Thyroid gland (tissue), 4 donors: Measurements from ENCODE around the gene GRWD1. TPM values are rescaled to one million over a fixed set of nuclear protein-coding genes. Genes with fewer than 3 reads are reported as not detected.

Experiments used
- DNase-seq, 2 donors: peaks; one replicate each; pipeline ENCODE4 v3.0.0-alpha.2; 2019
- H3K27ac ChIP-seq, 3 donors: fragments of 200-600 bp; sonication (generic); 1 replicate in 2 of 3; 2 replicates in 1 of 3; pipeline ENCODE4 v1.5.1; 2016 to 2019; ENCODE audit warnings: mild to moderate bottlenecking in 1 of 3, moderate library complexity in 1 of 3
- H3K27me3 ChIP-seq: fragments of 200-600 bp; sonication (generic); one replicate; pipeline ENCODE4 v1.5.1; 2019
- H3K36me3 ChIP-seq, 2 donors: fragments of 200-600 bp; sonication (generic); one replicate each; pipeline ENCODE4 v1.5.1; 2016 to 2019
- H3K4me1 ChIP-seq, 2 donors: fragments of 200-600 bp; sonication (generic); one replicate each; pipeline ENCODE4 v1.5.1; 2017 to 2019
- H3K4me3 ChIP-seq, 3 donors: fragments of 200-600 bp; sonication (generic); replicated peaks in 1 of 3; 1 replicate in 2 of 3; 2 replicates in 1 of 3; pipeline ENCODE4 v1.5.1; 2016; ENCODE audit warnings: mild to moderate bottlenecking in 1 of 3
- H3K9me3 ChIP-seq: fragments of 200-600 bp; sonication (generic); one replicate; pipeline ENCODE4 v1.5.1; 2017
- POLR2A ChIP-seq, 2 donors: fragments of 450-650 bp; IDR thresholded peaks; one replicate each; pipeline ENCODE4 v1.6.1; 2017; ENCODE audit warnings: antibody characterized with exemption in 2 of 2, mild to moderate bottlenecking in 2 of 2, moderate library complexity in 1 of 2
- WGBS, 2 donors: methylation state at CpG; one replicate each; pipeline ENCODE4 v1.1.5; 2017; 5-methylcytosine and 5-hydroxymethylcytosine counted together
- intact Hi-C: fragments of 100-400 bp; cut with DNase I; formaldehyde crosslinking; loops from one replicate; pipeline ENCODE4 v1.15.1; 2023
- total RNA-seq, 4 donors: library from RNA; depleted of rRNA; stranded (reverse); fragments of >200 nt; gene quantifications; one replicate each; pipeline ENCODE4 v1.2.3, GENCODE V29; 2016
- TF ChIP-seq, protein P1 (sequence below), 6 experiments: fragments of 200-600 bp in 3 of 6; fragments of 450-650 bp in 3 of 6; sonication (generic) in 3 of 6; IDR thresholded peaks; one replicate each; pipeline ENCODE4 v1.5.1; 2016 to 2019; ENCODE audit warnings: antibody characterized with exemption in 6 of 6, mild to moderate bottlenecking in 2 of 6, inconsistent platforms in 1 of 6, moderate library complexity in 1 of 6

The GRWD1 gene
- total RNA-seq, 4 donors from 2014 or later, result 22.4 to 40.5 (median 29.1) TPM

GRCh38 chr19:48450441-48450840 is 4.7 kb downstream of the GRWD1 start:
- TF ChIP-seq POLR2A (IDR thresholded peaks at IDR 0.05), result no peak
- TF ChIP-seq, protein P1, sequence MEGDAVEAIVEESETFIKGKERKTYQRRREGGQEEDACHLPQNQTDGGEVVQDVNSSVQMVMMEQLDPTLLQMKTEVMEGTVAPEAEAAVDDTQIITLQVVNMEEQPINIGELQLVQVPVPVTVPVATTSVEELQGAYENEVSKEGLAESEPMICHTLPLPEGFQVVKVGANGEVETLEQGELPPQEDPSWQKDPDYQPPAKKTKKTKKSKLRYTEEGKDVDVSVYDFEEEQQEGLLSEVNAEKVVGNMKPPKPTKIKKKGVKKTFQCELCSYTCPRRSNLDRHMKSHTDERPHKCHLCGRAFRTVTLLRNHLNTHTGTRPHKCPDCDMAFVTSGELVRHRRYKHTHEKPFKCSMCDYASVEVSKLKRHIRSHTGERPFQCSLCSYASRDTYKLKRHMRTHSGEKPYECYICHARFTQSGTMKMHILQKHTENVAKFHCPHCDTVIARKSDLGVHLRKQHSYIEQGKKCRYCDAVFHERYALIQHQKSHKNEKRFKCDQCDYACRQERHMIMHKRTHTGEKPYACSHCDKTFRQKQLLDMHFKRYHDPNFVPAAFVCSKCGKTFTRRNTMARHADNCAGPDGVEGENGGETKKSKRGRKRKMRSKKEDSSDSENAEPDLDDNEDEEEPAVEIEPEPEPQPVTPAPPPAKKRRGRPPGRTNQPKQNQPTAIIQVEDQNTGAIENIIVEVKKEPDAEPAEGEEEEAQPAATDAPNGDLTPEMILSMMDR (IDR thresholded peaks at IDR 0.05), result no peak
- H3K9me3 ChIP-seq, result no peaks in the 10 kb centered on the region
- no peaks in the 10 kb centered on the region for H3K27me3 ChIP-seq
- 94 to 98% methylated on average over 15 to 18 of the region's 23 CpGs for WGBS, 2 donors
- intact Hi-C loops, result no loop called here
- H3K4me1 ChIP-seq, result peaks cover 4 to 5% of the 10 kb centered on the region in 2 donors
- H3K36me3 ChIP-seq, result peaks cover 57 to 58% of the 10 kb centered on the region in 2 donors
- DNase-seq, result no peak
- no peak overlapping the region for H3K27ac ChIP-seq
- H3K4me3 ChIP-seq, result no peak overlapping the region

DNA sequence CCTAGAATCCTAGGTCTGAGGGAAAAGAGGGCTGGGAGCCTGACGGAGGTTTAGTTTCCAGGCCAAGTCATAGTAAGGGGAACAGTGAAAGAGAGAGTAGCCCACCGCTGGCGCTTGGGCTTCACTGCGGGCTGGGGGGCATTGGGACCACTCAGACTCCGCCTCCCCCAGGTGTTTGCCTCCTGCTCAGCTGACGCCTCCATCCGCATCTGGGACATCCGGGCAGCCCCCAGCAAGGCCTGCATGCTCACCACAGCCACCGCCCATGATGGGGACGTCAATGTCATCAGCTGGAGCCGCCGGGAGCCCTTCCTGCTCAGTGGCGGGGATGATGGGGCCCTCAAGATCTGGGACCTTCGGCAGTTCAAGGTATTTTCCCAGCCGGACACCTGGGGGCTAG is 5.1 kb downstream of the GRWD1 start:
- peaks cover 57 to 58% of the 10 kb centered on the region in 2 donors for H3K36me3 ChIP-seq
- WGBS, 2 donors, result 95 to 97% methylated on average over 6 to 10 of the region's 15 CpGs
- intact Hi-C loops, result no loop called here
- no peak overlapping the region for H3K4me3 ChIP-seq
- no peak for DNase-seq
- no peak overlapping the region for H3K27ac ChIP-seq
- H3K27me3 ChIP-seq, result no peaks in the 10 kb centered on the region
- H3K4me1 ChIP-seq, result peaks cover 4 to 5% of the 10 kb centered on the region in 2 donors
- TF ChIP-seq, protein P1 (IDR thresholded peaks at IDR 0.05), result no peak
- TF ChIP-seq POLR2A (IDR thresholded peaks at IDR 0.05), result no peak
- H3K9me3 ChIP-seq, result no peaks in the 10 kb centered on the region

GRCh38 chr19:48451624-48452023 is 5.8 kb downstream of the GRWD1 start:
- 88 to 93% methylated on average over 12 of the region's 12 CpGs for WGBS, 2 donors
- TF ChIP-seq, protein P1 (IDR thresholded peaks at IDR 0.05), result no peak
- TF ChIP-seq POLR2A (IDR thresholded peaks at IDR 0.05), result no peak
- no peaks in the 10 kb centered on the region for H3K27me3 ChIP-seq
- intact Hi-C loops, result no loop called here
- H3K4me3 ChIP-seq, result no peak overlapping the region
- no peak overlapping the region for H3K27ac ChIP-seq
- peaks cover 57 to 58% of the 10 kb centered on the region in 2 donors for H3K36me3 ChIP-seq
- DNase-seq, result no peak
- no peaks in the 10 kb centered on the region for H3K9me3 ChIP-seq
- H3K4me1 ChIP-seq, result peaks cover 0 to under 1% of the 10 kb centered on the region in 2 donors

DNA sequence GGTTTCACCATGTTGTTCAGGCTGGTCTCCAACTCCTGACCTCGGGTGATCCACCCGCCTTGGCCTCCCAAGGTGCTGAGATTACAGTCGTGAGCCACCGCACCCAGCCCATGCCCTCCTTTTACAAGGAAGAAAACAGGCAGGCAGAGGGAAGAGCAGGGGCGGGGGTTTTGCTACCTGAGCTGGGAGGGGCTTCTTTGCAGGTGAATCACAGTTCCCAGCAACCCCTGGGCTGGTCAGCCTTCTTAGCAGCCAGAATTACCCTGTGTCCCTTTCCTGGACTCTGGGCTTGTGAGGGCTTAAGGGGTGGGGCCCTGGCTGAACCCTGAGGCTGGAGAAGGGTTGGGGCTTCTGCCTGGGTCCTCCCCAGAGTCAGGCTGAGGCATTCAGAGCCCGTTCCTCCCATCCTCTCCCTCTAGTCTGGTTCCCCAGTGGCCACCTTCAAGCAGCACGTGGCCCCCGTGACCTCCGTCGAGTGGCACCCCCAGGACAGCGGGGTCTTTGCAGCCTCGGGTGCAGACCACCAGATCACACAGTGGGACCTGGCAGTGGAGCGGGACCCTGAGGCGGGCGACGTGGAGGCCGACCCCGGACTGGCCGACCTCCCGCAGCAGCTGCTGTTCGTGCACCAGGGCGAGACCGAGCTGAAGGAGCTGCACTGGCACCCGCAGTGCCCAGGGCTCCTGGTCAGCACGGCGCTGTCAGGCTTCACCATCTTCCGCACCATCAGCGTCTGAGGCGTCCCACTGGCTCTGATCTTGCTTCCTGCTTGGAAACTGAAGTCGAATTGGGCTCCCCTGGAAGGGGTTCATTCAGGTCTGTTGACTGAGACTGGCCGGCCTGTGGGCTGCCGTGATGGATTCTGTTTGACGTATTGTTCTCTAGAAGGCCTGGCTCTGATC is 6.8 kb downstream of the GRWD1 start:
- Histone ChIP-seq H3K4me3 (no peak overlapping the region), H3K36me3 (peaks cover 56 to 57% of the 10 kb centered on the region in 2 donors), H3K9me3 (no peaks in the 10 kb centered on the region), H3K27me3 (no peaks in the 10 kb centered on the region), H3K27ac (no peak overlapping the region), H3K4me1 (no peaks in the 10 kb centered on the region)
- DNase-seq, result no peak
- intact Hi-C loops, result no loop called here
- whole genome bisulfite sequencing, 2 donors, result 89 to 93% methylated on average over 22 to 28 of the region's 33 CpGs
- no peak for TF ChIP-seq POLR2A (IDR thresholded peaks at IDR 0.05)

- DNase-seq, result no peak
- Histone ChIP-seq H3K4me3 (no peak overlapping the region), H3K4me1 (no peaks in the 10 kb centered on the region), H3K36me3 (peaks cover 45 to 49% of the 10 kb centered on the region in 2 donors), H3K27me3 (no peaks in the 10 kb centered on the region), H3K27ac (no peak overlapping the region), H3K9me3 (no peaks in the 10 kb centered on the region)
- 85 to 92% methylated on average over 22 of the region's 22 CpGs for WGBS, 2 donors
- intact Hi-C loops, result no loop called here
- no peak for TF ChIP-seq POLR2A (IDR thresholded peaks at IDR 0.05)
- TF ChIP-seq, protein P1 (IDR thresholded peaks at IDR 0.05), result no peak
Measured at GRCh38 chr19:48454150-48454730, 8.5 kb downstream of the GRWD1 start.
